ENCODE results near the gene DISC1. TPM values are rescaled to one million over a fixed set of nuclear protein-coding genes. Genes with fewer than 3 reads are reported as not detected.

DISC1 gene
- total RNA-seq, 1 experiment from 2014 or later: 0.36 TPM

- TF ChIP-seq CTCF (IDR thresholded peaks at IDR 0.05) (no peak), REST (IDR thresholded peaks at IDR 0.05; ENCODE audit: insufficient read depth in 1 of 2, low read depth in 2 of 2, low read length in 1 of 2) (no peak)
- intact Hi-C loops (cut with micrococcal nuclease; ENCODE audit: unreplicated experiment): no loop called here
- H3K27me3 ChIP-seq (ENCODE audit: control insufficient read depth, insufficient read depth, low read length): no peaks in the 10 kb centered on the region; the same call in 1 of the 2 replicates
- H3K9me3 ChIP-seq (ENCODE audit: control insufficient read depth, insufficient read depth, low read depth, low read length): no peaks in the 10 kb centered on the region
- no TSS peak for BruUV-seq (replicated peaks)
- H3K4me1 ChIP-seq (ENCODE audit: control insufficient read depth, insufficient read depth, low read length): no peaks in the 10 kb centered on the region
- no peaks in the 10 kb centered on the region for H3K36me3 ChIP-seq (ENCODE audit: control insufficient read depth, insufficient read depth, low read length)
- in situ Hi-C loops (cut with HindIII; ENCODE audit: low pct_unique_long_range_greater_than_20kb, low sequenced_read_pairs): no loop called here
- ChIA-PET POLR2A (no interaction called here), CTCF (no interaction called here)
- H3K27ac ChIP-seq (ENCODE audit: low read length): no peak overlapping the region
- ATAC-seq: no peak
- no peak for DNase-seq (ENCODE audit: low read depth, low spot score)
- no peak overlapping the region for H3K4me3 ChIP-seq (ENCODE audit: low read depth in 2 of 2, low read length in 2 of 2)
Measured at GRCh38 chr1:231919239-231919885, 292.8 kb downstream of the DISC1 start.

GRCh38 chr1:231919886-231920285, 293.3 kb downstream of the DISC1 start:
- Histone ChIP-seq H3K27ac (ENCODE audit: low read length) (no peak overlapping the region), H3K4me3 (ENCODE audit: low read depth in 2 of 2, low read length in 2 of 2) (no peak overlapping the region), H3K9me3 (ENCODE audit: control insufficient read depth, insufficient read depth, low read depth, low read length) (no peaks in the 10 kb centered on the region), H3K36me3 (ENCODE audit: control insufficient read depth, insufficient read depth, low read length) (no peaks in the 10 kb centered on the region), H3K4me1 (ENCODE audit: control insufficient read depth, insufficient read depth, low read length) (no peaks in the 10 kb centered on the region), H3K27me3 (ENCODE audit: control insufficient read depth, insufficient read depth, low read length) (no peaks in the 10 kb centered on the region; the same call in 1 of the 2 replicates)
- in situ Hi-C loops (cut with HindIII; ENCODE audit: low pct_unique_long_range_greater_than_20kb, low sequenced_read_pairs): no loop called here
- POLR2A ChIA-PET: no interaction called here
- TF ChIP-seq TCF7L2 (IDR thresholded peaks at IDR 0.05; ENCODE audit: low read depth, low read length): no peak
- TF ChIP-seq POLR2AphosphoS5 (IDR thresholded peaks at IDR 0.05; ENCODE audit: low read depth, low read length): no peak
- no peak for TF ChIP-seq REST (IDR thresholded peaks at IDR 0.05; ENCODE audit: insufficient read depth in 1 of 2, low read depth in 2 of 2, low read length in 1 of 2)
- no peak for TF ChIP-seq CTCF (IDR thresholded peaks at IDR 0.05)
- TF ChIP-seq SIN3A (IDR thresholded peaks at IDR 0.05; ENCODE audit: borderline replicate concordance, insufficient read depth, low read depth, low read length): no peak
- no peak for DNase-seq (ENCODE audit: low read depth, low spot score)
- CTCF ChIA-PET: no interaction called here
- BruUV-seq (replicated peaks): no TSS peak
- ATAC-seq: no peak
- intact Hi-C loops (cut with micrococcal nuclease; ENCODE audit: unreplicated experiment): no loop called here
